Measurements from ENCODE around the gene ROBO1.
"Not testable (repeated sequence)": the region's sequence is repeated elsewhere in the genome, so short reads cannot be mapped to it uniquely, and the experiment has no call there.

Gene ROBO1

DNA sequence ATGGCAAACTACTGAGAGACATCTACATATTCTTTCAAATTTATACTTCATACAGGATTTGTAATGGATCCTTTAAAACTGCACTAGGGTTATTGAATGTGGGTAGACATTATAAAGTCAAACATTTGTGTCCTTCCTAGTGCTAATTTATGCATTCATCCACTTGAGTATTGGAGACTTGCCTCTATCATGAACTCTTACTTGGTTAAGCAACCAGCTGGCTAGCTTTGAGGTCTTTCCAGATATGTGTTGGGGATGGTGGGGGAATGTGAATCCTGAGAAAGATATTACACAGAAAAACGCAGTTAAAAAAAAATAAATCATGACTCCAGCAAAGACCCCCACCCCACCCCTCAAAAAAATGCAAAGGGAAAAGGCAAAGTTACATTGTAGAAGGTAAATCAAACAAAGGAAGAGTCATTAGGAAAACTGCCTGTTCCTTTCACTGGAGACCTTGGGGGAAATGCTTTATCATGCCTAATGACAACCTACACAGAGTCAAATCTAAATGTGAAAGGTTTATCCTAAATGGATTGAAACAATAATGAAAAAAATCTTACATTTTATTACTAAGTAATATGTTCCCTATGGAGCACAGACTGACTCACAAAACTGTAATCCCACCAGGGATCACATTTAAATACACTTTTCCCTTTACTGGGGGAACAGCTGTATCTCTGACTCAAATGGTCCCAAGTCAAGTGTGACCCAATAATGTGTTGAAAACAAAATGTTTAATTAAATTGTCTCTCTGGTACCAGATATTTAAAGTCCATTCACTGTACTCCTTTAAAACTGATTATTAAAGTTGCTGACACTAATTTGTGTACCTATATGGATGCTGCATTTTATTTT is 522.3 kb downstream of the ROBO1 start:
- no peak for DNase-seq (ENCODE audit: low read depth)

DNA sequence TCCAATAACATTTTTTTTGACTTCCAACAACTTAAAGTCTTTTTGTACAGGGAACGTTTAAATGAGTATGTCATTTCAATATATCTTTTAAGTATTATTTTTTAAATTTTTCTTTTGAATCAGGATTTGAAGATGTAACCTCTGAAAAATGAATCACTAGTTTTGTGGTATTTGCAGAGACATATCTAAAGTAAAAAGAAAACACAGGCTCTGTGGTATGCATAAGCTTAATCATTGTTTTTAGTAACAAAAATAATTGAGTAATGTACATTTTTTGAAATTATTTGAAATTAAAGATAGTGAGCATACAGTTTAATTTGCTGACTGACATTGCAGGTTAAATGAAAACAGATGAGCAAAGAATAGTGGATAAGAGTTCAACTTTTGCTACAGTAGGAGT is 531.3 kb downstream of the ROBO1 start:
- no peak for DNase-seq (ENCODE audit: low read depth)

DNA sequence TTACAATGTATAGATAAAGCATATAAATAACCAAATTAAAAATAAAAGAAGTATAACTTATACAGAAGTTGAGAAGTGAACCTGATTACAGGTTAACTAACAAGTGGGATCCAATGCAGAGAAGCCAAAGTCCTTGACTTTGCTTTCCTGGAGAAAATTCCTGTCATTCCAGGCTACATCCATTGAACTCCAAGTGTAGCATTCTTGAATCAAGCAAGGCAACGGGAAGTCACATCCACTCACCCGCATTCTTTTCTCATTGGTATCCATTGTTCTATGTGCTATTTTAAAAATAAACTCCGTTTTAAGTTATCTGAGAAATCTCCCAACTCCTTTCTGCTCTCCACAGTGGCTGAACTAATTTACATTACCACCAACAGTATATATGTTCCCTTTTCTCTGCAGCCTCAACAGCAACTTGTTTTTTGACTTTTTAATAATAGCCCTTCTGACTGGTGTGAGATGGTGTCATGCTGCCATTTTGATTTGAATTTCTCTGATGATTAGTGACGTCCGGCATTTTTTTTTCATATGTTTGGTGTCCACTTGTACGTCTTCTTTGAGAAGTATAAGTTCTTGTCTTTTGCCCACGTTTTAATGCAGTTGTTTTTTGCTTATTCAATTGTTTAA is 534.3 kb downstream of the ROBO1 start:
- no peak for DNase-seq (ENCODE audit: low read depth)

DNA sequence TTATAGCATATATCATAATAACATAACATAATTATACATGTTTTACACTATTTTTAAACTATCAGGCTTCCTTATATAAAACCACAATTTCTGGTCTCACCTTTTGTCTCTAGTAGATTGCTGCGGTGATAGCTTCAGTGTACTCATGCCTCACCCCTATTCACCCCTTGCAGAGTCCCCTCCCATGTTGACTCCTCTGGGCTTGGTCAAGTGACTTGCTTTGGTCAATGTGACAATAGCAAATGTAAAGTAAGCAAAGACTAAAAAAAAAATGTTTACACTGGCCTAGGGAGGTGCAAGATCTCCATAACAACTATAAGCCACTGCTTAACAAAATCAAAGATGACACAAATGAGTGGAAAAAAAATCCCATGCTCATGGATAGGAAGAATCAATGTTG is 537.5 kb downstream of the ROBO1 start:
- no peak for DNase-seq (ENCODE audit: low read depth)

DNA sequence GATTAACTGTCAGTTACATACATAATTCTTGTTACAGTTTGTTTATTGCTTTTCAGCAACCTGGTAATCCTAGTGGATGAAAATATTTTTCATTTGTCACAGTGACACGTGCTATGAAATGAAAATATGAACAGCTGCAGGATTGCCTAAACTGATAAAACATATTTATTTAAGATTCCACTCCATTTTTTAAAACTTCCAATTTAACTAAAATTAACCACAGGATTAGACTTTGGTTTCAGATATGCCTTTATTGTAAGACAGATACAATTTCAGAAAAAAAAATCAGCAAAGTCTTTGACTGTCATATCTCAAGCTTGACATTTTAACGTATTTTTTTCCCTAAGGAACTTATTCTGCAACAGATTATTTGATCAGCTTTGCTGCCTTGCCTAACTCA is 550.7 kb downstream of the ROBO1 start:
- no peak for DNase-seq (ENCODE audit: low read depth)

DNA sequence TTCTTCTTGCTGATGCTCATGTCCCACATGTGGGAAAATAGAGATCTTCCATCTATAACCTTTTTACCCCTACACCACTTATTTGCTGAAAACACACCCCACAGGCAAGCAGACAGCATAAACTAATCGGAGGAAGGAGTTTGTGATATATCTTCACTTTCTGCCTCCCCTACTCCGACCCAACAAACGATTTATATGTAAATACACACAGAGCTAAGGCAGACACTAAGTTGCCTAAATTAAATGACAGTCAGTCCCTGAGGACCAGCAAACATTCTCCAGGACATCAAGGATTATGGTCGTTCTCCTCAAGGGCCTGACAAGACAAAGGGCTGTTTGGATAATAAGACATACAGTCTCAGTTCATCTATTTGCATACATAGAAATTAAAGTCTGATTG is 552.5 kb downstream of the ROBO1 start:
- no peak for DNase-seq (ENCODE audit: low read depth)

DNA sequence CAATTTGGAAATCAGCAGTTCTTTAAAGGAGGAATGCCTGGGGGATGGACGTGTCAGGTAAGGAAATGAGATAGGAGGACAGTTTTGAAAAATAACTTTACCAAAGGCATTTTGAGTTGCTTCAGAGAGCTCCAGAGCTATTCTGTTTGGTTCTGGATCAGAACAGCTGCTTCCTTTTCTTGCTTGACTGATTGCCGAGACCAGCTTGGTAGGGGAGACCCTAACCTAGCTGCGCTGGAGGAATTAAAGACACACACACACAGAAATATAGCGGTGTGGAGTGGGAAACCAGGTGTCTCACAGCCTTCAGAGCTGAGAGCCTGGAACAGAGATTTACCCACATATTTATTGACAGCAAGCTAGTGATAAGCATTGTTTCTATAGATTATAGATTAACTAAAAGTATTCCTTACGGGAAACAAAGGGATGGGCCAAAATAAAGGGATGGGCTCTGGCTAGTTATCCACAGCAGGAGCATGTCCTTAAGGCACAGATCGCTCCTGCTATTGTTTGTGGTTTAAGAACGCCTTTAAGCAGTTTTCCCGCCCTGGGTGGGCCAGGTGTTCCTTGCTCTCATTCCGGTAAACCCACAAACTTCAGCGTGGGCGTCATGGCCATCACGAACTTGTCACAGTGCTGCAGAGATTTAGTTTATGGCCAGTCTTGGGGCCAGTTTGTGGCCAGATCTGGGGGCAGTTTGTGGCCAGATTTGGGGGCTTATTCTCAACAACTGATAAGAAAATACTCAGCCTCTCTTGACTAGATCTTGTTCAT is 556.0 kb downstream of the ROBO1 start:
- DNase-seq (ENCODE audit: low read depth), result no peak

DNA sequence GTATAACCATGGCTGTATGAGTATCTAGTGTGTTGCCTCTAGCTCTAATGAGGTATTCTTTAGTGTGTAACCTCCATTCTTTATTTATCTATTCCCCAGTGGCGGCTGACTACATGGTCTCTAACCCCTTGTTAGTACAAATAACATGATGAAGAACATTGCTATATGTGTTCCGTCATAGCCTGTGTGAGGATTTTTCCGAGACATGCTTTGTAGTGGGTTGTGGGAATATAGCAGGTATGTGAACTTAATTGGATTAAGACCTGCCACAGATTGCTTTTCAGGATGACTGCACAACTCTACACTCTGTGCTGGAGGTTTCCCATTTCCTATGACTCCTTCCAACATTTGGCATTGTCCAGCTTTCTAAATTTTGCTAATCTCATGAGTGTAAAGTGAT is 563.4 kb downstream of the ROBO1 start:
- no peak for DNase-seq (ENCODE audit: low read depth)

DNA sequence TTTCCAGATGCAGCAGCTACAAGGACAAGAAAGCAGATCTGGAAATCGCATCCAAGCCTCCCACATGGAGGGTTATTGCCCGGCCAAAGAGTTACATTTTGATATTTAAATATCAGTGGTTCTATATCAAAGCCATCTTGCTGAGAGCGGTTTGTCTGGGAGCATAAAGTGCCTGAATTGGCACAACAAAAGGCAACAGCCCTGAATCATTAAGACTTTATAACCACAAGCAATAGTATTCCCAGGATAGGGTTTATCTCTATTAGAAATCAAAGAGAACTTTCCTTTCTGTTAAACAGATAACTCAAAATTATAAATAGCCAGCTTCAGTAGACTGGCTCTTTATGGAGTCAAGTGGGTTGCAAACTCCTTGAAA is 564.7 kb downstream of the ROBO1 start:
- DNase-seq (ENCODE audit: low read depth), result no peak

DNA sequence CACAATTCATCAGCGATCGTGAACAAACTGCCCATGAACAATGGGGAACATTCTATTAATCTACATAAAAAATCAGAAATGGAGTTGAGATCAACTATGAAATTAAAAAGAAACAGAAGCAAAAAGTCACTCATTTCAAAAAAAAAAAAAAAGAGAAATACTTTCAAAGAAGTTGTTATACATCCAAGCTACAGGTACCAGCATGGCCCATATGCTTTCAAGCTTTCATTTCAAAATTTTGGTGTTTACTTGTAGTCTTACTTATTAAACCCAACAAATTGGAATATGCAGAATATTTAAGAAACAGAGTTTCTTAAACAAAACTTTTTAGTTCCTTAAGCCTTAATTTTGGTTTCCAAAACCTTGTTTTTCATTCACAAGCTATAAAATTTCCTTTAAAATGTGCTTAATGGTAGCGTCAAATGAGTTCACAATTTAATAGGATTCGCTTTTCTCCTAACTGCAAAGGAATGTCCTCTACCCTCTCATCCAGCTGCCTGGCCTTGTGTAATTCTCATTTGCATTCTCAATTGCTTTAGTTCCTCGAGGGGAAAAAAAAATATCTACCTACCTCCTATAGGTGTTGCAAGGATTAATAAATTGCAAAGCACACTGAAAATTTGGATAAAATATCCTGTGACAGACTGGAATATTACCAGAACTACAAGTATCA is 565.2 kb downstream of the ROBO1 start:
- no peak for DNase-seq (ENCODE audit: low read depth)

DNA sequence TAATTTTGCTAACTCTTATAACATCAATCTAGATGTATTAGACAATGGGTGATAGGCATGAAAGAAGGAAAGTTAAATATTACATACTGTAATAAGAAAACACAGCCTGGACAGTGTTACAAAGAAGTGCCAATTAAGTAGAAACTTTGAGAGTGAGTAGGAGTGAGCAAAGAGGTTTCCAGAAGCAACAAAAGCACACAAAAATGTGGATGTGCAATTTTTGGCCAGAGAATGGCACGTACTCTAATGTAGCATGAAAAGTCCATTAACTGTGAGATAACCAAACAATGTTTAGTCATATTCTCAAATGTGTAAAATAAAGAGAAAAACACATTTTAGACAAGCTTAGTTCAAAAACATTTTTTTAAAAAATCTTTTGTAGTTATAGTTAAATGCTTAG is 567.3 kb downstream of the ROBO1 start:
- DNase-seq (ENCODE audit: low read depth), result no peak

DNA sequence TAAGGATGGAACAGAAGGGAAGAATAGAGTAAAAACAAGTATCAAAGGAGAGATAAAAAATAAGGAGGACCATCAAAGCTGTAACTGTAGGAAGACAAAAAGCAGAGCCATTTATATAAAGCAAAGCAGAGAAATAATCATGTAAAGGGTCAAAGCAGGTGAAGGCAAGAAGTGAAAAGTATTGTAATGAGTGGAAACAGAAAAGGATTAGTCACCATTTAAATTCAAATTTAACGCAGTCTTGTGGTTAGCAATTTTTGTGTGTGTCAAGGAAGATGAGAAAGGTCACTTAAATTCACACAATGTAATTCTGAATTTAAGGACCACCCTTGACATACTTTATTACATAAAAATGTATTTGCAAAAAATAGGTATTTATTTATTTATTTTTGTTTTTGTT is 567.8 kb downstream of the ROBO1 start:
- no peak for DNase-seq (ENCODE audit: low read depth)

DNA sequence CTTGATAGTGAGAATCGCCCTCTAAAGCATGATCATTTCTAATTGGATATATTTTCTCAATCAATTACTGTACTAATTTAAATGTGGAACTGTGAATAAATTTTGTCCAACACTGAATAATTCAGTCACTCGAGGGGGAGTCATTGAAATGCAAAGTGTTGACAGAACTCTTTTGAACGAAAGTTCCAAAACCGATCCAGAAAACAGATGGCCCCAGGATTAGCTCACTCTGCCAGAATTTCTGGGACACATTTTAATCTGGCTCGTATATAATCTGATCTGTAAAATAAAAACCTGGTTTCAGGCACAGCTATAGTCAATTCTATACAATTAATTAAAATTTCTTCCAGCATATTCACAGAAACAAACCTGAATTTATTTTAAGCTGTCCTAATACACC is 580.4 kb downstream of the ROBO1 start:
- no peak for DNase-seq (ENCODE audit: low read depth)

DNA sequence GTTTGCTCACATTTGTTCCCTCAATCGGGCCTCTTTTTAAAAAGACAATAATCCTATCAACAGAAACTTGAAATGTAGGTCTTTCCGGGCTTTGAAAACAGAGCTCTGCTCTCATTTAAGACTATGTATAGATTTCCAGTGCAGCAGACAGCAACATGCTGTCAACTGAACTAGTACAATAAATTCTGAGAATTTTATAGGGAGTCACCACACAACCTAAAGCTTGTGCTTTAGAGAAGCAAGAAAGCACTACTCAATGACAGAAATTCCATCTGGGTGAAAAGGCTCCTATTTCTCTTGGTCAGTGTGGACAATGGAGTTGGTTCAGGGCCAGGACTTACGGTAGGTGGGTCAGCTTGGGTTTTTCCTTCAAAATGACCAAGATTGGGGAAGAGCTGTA is 583.5 kb downstream of the ROBO1 start:
- no peak for DNase-seq (ENCODE audit: low read depth)

DNA sequence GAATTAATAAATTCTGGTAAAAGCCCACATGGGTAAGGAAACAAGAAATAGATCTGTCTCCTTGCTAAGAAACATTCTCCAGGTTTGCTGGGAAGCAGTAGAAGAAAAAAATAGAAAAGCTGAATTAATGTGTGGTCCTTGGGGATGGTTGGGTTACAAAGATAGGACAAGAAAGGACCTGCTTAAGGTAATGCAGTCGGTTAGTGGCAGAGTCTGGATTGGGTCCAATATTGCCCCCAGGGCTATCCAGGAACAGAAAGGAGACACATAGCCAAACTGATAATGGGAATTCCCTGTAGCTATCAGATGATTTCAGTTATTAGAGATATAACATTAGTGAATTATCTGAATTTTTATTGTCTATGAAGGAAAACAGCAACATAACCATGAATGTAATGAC is 584.3 kb downstream of the ROBO1 start:
- DNase-seq (ENCODE audit: low read depth), result no peak

DNA sequence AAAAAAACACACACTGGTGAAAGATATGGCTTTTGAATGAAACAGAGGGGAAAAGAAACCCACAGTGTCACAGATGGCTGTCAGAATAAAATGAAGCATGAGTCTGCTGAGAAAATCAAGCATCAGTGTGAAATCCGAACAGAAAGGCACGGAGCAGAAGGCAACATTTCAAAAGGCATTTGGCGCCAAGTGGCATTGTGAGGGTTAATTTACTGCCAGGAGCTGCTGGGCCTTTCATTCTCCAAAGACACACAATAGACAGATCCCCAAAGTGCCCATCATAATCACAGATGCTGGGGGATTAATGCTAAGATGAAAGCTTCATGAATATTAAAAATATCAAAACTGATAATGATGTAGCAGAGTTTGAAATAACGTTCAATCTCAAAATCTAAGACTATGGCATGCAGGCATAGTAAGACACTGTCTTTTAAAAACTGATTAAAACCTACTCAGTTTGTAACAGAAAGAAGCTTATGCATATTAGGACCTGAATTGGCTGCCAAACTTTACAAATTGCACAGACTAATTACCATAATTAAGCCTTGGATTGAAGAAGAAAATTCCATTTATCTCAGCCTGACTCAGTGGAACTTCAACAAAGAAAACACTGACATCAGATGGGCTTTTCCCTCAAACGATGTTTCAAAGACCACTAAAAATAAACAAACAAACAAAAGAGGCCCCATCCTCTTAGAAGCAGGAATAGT is 589.2 kb downstream of the ROBO1 start:
- no peak for DNase-seq (ENCODE audit: low read depth)

DNA sequence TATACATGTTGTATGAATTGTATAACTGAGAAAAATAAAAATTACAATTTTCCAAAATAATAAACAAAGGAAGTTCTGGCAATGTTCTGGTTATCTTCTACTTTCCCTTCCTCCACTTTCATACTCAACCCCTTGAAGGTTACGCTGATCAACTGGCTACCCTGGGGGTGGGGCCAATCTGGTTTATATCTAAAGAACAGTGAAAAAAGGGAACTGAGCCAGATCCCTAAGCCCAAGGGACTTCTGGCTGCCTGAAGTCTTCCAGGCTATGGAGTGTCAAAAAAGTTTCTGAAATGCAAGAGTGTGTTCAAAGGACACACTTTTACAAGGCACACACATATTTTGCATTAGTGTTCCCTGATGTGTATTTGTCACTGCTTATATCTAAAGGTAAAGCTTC is 591.9 kb downstream of the ROBO1 start:
- DNase-seq (ENCODE audit: low read depth), result no peak

DNA sequence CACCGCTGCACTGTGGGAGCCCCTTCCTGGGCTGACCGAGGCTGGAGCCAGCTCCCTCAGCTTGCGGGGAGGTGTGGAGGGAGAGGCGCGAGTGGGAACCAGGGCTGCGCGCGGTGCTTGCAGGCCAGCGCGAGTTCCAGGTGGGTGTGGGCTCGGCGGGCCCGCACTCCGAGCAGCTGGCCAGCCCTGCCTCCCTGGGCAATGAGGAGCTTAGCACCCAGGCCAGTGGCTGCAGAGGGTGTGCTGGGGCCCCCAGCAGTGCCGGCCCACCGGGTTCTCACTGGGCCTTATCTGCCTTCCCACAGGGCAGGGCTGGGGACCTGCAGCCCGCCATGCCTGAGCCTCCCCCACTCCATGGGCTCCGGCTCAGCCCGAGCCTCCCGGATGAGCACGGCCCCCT is 594.5 kb downstream of the ROBO1 start:
- DNase-seq (ENCODE audit: low read depth), result not testable (repeated sequence)

DNA sequence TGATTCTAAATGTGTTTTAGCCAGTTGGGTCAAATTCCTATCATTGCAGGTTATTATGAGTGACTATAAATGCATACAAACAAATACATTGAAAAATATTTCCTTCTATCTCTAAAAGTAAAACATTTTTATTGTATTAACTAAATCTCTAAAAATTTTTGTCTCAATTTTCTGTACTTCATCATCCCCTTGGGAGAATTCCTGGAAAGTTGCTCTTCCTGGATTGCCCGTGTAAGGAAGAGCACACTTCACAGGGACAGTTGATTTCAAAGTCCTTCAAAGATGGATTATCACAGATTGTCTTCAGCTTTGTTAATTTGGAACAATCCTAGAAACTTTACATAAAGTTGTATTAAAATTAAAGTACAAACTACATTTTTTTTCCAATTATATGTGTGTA is 595.6 kb downstream of the ROBO1 start:
- DNase-seq (ENCODE audit: low read depth), result no peak

DNA sequence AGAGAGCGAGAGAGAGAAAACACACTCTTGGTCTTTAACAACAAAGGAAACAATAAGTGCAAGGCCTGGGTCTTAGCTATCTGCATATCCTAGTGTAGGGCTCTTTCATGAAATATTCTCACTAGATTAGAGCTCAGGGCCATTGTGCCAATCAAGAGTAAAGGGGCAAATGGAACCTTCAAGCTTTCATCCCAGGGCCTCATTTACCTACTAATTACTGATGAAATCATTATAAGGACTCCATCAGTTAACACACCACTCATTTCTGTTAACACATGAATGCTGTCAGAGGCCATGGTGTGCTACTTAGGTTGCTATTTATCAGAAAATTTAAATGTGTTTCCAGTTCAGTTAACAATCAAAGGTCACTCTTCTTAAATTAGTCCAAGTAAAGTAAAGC is 597.8 kb downstream of the ROBO1 start:
- DNase-seq (ENCODE audit: low read depth), result no peak

DNA sequence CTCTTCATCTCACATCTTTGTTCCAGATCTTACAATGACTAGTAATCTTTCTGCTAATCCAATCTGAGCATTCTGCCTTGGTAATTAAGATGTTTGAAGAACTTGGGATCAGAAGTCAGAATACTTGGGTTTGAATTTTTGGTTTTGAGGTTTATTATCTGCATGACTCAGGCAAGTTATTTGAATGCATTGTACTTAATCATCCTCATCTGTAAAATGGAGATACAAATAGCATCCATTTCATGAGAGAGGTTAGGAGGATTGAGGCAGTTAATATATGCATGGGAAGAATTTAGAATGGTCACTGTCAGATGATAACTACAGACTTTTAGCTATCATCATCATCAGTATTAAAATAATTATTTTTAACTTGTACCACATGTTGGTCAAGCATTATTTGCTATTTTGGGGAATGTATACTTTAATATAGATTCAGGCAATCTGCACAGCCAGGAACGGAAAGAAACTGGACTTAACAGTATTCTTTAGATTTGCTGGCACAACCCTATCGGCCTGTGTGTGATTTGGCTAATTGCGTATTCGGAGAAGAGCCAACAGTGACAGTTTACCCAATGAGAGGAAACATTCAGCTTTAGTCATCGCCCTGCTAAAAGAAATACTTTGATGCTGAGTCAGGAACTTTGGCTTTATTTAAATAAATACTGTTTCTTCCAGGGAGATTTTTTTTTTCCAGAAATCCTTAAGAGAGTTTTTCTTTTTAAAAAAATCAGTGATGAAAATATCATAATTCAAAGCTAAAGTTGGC is 600.0 kb downstream of the ROBO1 start:
- no peak for DNase-seq (ENCODE audit: low read depth)
